ENCODE measurements around the gene CABLES1. TPM values are rescaled to one million over a fixed set of nuclear protein-coding genes. Genes with fewer than 3 reads are reported as not detected.

The CABLES1 gene
- total RNA-seq, 2 donors from 2014 or later, result 0.39 TPM; not detected in 1

- H3K27me3 Mint-ChIP-seq, result peaks cover 0 to 2% of the 10 kb centered on the region in 2 donors
- no peak for DNase-seq (ENCODE audit: low spot score)
- no peak for ATAC-seq
- peaks cover 6% of the 10 kb centered on the region for H3K36me3 Mint-ChIP-seq
- H3K4me1 Mint-ChIP-seq (ENCODE audit: low read depth in 2 of 2), result peaks cover 5 to 16% of the 10 kb centered on the region in 2 donors
- no peak overlapping the region for H3K4me3 Mint-ChIP-seq
- H3K27ac Mint-ChIP-seq, result no peak overlapping the region
- H3K9me3 Mint-ChIP-seq, result peaks cover 4% of the 10 kb centered on the region
Measured at GRCh38 chr18:23207994-23208393, 72.7 kb downstream of the CABLES1 start.

DNA sequence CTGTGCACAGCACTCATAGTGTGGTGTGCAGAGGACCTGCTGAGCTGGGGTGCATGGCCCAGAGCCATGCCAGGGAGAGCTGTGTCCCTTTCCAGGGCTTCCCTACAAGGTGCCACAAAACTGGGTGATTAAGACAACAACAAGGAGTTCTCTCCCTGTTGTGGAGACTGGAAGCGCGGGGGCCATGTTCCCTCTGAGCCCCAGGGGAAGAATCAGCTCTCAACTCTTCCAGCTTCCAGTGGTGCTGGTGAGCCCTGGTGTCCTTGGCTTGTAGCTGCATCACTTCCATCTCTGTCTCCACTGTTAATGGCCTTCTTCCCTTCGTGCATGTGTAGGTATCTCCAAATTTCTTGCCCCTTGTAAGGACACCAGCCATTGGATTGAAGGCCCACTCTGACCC is 73.3 kb downstream of the CABLES1 start:
- Mint-ChIP-seq H3K9me3 (peaks cover 4% of the 10 kb centered on the region), H3K27ac (no peak overlapping the region), H3K27me3 (no peaks in the 10 kb centered on the region), H3K4me3 (peak overlapping the region; percentile 9), H3K36me3 (peaks cover 6% of the 10 kb centered on the region), H3K4me1 (ENCODE audit: low read depth in 2 of 2) (peaks cover 5 to 14% of the 10 kb centered on the region in 2 donors)
- DNase-seq (ENCODE audit: low spot score) (no peak), ATAC-seq (peak in 1 of 2 donors; percentile 22)

DNA sequence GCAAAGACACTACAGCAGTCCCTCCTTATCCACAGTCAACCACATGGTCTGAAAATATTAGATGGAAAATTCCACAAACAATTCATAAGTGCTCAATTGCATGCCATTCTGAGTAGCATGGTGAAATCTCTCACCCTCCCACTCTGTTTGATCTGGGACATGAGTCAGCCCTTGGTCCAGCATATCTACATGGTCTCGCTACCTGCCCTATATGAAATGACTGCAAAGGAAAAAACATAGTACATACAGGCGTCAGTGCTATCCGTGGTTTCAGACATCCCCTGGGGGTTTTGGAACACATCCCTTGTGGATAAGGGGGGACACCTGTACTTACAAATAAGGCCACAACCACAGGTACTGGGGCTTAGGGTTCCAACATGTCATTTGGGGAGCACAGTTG is 73.7 kb downstream of the CABLES1 start:
- H3K36me3 Mint-ChIP-seq, result peaks cover 6% of the 10 kb centered on the region
- DNase-seq (ENCODE audit: low spot score) (no peak), ATAC-seq (peak; percentile 47 to 57)
- H3K4me3 Mint-ChIP-seq, result peak overlapping the region; percentile 9
- H3K27me3 Mint-ChIP-seq, result no peaks in the 10 kb centered on the region
- peaks cover 5 to 14% of the 10 kb centered on the region in 2 donors for H3K4me1 Mint-ChIP-seq (ENCODE audit: low read depth in 2 of 2)
- H3K9me3 Mint-ChIP-seq, result peaks cover 4% of the 10 kb centered on the region
- no peak overlapping the region for H3K27ac Mint-ChIP-seq

GRCh38 chr18:23209796-23210195 is 74.5 kb downstream of the CABLES1 start:
- no peak overlapping the region for H3K27ac Mint-ChIP-seq

DNA sequence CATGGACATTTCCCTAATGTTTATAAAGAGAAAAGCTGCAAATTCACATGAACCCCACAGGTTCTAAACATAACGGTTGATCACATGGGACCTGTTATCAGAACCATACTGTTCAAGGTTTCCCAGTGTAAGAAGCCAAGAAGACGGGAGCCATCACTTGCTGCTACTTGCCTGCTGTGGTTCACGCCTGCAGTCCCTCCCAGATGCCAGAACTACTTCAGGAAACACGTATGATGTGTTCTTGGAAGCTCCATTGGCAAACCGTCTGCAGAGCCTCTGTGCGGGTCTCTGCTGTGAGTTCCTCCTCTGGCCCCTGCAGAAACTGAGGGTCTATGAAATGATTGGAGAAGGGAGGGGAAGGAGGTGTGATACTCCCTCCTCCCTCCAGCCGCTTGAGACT is 75.2 kb downstream of the CABLES1 start:
- H3K9me3 Mint-ChIP-seq, result peaks cover 4% of the 10 kb centered on the region
- no peak overlapping the region for H3K4me3 Mint-ChIP-seq
- DNase-seq (ENCODE audit: low spot score) (no peak), ATAC-seq (no peak)
- no peaks in the 10 kb centered on the region for H3K36me3 Mint-ChIP-seq
- H3K27ac Mint-ChIP-seq, result no peak overlapping the region
- H3K27me3 Mint-ChIP-seq, result no peaks in the 10 kb centered on the region
- peaks cover 5 to 14% of the 10 kb centered on the region in 2 donors for H3K4me1 Mint-ChIP-seq (ENCODE audit: low read depth in 2 of 2)

More at GRCh38 chr18:23209796-23210195, 74.5 kb downstream of the CABLES1 start:
- ATAC-seq (no peak), DNase-seq (ENCODE audit: low spot score) (no peak)
- Mint-ChIP-seq H3K27me3 (no peaks in the 10 kb centered on the region), H3K4me3 (no peak overlapping the region), H3K4me1 (ENCODE audit: low read depth in 2 of 2) (peaks cover 5 to 14% of the 10 kb centered on the region in 2 donors), H3K36me3 (no peaks in the 10 kb centered on the region), H3K9me3 (peaks cover 4% of the 10 kb centered on the region)

DNA sequence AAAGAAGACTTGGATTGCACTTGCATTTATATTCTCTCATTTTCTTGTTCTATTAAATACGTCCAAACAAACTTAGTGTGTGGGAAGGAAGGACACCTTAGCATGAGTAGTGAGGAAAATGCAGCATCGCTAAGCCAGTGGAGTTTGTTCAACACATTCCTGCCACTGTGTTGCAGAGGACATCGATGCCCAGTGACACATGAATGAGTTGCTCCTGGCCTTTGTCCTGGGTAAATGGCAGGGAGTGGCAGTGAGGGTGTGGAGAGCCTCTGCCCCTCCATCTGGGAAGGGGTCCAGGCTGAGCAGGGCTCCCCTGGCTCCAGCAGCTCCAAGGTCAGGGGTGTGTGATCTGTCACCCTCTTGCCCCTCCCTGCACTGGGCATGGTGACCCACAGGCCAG is 75.9 kb downstream of the CABLES1 start:
- Mint-ChIP-seq H3K9me3 (peaks cover 4% of the 10 kb centered on the region), H3K27me3 (no peaks in the 10 kb centered on the region), H3K36me3 (no peaks in the 10 kb centered on the region), H3K4me3 (no peak overlapping the region), H3K27ac (no peak overlapping the region), H3K4me1 (ENCODE audit: low read depth in 2 of 2) (peaks cover 5 to 14% of the 10 kb centered on the region in 2 donors)
- ATAC-seq, result no peak
- DNase-seq (ENCODE audit: low spot score), result no peak

GRCh38 chr18:23212161-23212560 is 76.9 kb downstream of the CABLES1 start:
- ATAC-seq (no peak), DNase-seq (ENCODE audit: low spot score) (no peak)
- H3K36me3 Mint-ChIP-seq, result no peaks in the 10 kb centered on the region
- peaks cover 4% of the 10 kb centered on the region for H3K9me3 Mint-ChIP-seq
- no peak overlapping the region for H3K27ac Mint-ChIP-seq
- H3K4me3 Mint-ChIP-seq, result no peak overlapping the region
- peaks cover 5 to 14% of the 10 kb centered on the region in 2 donors for H3K4me1 Mint-ChIP-seq (ENCODE audit: low read depth in 2 of 2)
- H3K27me3 Mint-ChIP-seq, result no peaks in the 10 kb centered on the region

- H3K27ac Mint-ChIP-seq, result no peak overlapping the region
- peaks cover under 1 to 8% of the 10 kb centered on the region in 2 donors for H3K4me1 Mint-ChIP-seq (ENCODE audit: low read depth in 2 of 2)
- peaks cover 4% of the 10 kb centered on the region for H3K9me3 Mint-ChIP-seq
- no peak overlapping the region for H3K4me3 Mint-ChIP-seq
- no peaks in the 10 kb centered on the region for H3K27me3 Mint-ChIP-seq
- ATAC-seq (no peak), DNase-seq (ENCODE audit: low spot score) (no peak)
- no peaks in the 10 kb centered on the region for H3K36me3 Mint-ChIP-seq
Measured at GRCh38 chr18:23213200-23213599, 77.9 kb downstream of the CABLES1 start.

DNA sequence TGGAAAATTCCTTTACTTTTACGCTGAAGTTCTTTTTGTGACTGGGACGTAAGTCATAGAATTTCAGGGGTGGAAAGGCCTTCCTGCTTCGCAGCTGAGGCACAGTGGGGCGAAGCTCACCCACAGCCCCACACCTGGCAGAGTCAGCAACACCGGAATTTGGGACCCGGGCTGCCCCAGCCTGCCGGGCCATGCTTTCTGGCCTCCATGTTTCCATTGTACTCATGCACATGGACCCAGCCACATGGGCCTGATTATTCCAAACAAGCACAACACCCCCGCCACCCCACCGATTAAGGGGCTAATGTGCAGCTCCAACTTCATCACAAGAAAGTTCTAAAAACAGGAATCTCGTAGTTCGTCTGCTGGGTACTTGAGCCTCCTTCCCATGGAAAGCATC is 82.5 kb downstream of the CABLES1 start:
- Mint-ChIP-seq H3K27me3 (peaks cover 0 to 2% of the 10 kb centered on the region in 2 donors), H3K4me3 (no peak overlapping the region), H3K36me3 (no peaks in the 10 kb centered on the region), H3K27ac (no peak overlapping the region), H3K9me3 (no peaks in the 10 kb centered on the region), H3K4me1 (ENCODE audit: low read depth in 2 of 2) (peaks cover 0 to 3% of the 10 kb centered on the region in 2 donors)
- ATAC-seq, result no peak
- no peak for DNase-seq (ENCODE audit: low spot score)

DNA sequence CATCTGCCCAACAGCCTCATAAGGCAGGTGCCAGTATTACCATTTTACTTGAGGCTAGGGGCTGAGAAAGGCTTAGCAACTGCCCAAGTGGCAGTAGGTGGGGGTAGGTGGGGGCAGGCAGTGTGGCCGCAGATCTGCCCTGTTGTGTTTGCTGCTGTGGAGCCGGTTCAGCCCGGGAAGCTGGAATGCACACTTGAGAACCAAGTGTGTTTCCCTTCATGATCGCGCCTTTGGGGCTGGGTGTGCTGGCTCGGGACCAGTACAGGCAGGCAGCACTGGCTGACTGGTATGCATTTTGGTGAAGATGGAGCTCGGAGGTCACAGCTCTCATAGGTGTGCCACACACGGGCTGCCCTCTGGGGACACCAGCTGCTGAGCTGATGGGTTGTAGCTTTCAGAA is 85.1 kb downstream of the CABLES1 start:
- H3K27ac Mint-ChIP-seq, result no peak overlapping the region
- H3K9me3 Mint-ChIP-seq, result no peaks in the 10 kb centered on the region
- DNase-seq (ENCODE audit: low spot score) (peak; percentile 47), ATAC-seq (peak in 1 of 2 donors; percentile 5)
- peaks cover 0 to 3% of the 10 kb centered on the region in 2 donors for H3K4me1 Mint-ChIP-seq (ENCODE audit: low read depth in 2 of 2)
- no peak overlapping the region for H3K4me3 Mint-ChIP-seq
- no peaks in the 10 kb centered on the region for H3K36me3 Mint-ChIP-seq
- H3K27me3 Mint-ChIP-seq, result peaks cover 0 to 2% of the 10 kb centered on the region in 2 donors

GRCh38 chr18:23223641-23224040 is 88.4 kb downstream of the CABLES1 start:
- Mint-ChIP-seq H3K4me3 (no peak overlapping the region), H3K36me3 (no peaks in the 10 kb centered on the region), H3K27me3 (peaks cover 0 to 5% of the 10 kb centered on the region in 2 donors), H3K4me1 (ENCODE audit: low read depth in 2 of 2) (peaks cover under 1 to 5% of the 10 kb centered on the region in 2 donors), H3K9me3 (no peaks in the 10 kb centered on the region), H3K27ac (no peak overlapping the region)
- no peak for DNase-seq (ENCODE audit: low spot score)
- ATAC-seq, result no peak

DNA sequence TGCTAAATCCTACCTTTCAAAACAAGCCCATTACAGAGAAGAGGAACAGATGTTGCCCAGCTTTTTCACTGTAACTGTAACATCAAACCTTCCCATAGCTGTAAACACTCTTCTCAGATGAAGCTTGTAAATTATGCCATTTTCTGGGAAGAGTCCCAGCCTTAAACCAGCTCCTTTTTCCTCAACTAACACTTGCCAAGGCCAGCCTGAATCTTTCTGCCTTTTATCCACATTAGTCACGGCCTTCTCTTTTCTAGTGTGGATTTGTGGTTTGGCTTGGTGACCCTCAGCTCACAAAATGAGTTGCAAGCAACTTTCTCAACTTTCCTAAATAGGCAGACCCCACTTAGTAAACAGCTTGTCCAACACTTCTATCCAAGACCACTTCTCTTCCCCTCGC is 90.2 kb downstream of the CABLES1 start:
- no peak overlapping the region for H3K4me3 Mint-ChIP-seq
- no peak for ATAC-seq
- peak overlapping the region in 1 of 2 donors; percentile 34 for H3K27ac Mint-ChIP-seq
- H3K9me3 Mint-ChIP-seq, result no peaks in the 10 kb centered on the region
- no peaks in the 10 kb centered on the region for H3K36me3 Mint-ChIP-seq
- peak; percentile 22 for DNase-seq (ENCODE audit: low spot score)
- peaks cover 10 to 13% of the 10 kb centered on the region in 2 donors for H3K4me1 Mint-ChIP-seq (ENCODE audit: low read depth in 2 of 2)
- H3K27me3 Mint-ChIP-seq, result peaks cover 0 to 5% of the 10 kb centered on the region in 2 donors

- Mint-ChIP-seq H3K27ac (no peak overlapping the region), H3K36me3 (no peaks in the 10 kb centered on the region), H3K9me3 (no peaks in the 10 kb centered on the region), H3K4me3 (no peak overlapping the region), H3K4me1 (ENCODE audit: low read depth in 2 of 2) (peaks cover 16 to 19% of the 10 kb centered on the region in 2 donors), H3K27me3 (peaks cover 0 to 5% of the 10 kb centered on the region in 2 donors)
- DNase-seq (ENCODE audit: low spot score) (peak; percentile 23), ATAC-seq (no peak)
Measured at GRCh38 chr18:23226391-23226790, 91.1 kb downstream of the CABLES1 start.

DNA sequence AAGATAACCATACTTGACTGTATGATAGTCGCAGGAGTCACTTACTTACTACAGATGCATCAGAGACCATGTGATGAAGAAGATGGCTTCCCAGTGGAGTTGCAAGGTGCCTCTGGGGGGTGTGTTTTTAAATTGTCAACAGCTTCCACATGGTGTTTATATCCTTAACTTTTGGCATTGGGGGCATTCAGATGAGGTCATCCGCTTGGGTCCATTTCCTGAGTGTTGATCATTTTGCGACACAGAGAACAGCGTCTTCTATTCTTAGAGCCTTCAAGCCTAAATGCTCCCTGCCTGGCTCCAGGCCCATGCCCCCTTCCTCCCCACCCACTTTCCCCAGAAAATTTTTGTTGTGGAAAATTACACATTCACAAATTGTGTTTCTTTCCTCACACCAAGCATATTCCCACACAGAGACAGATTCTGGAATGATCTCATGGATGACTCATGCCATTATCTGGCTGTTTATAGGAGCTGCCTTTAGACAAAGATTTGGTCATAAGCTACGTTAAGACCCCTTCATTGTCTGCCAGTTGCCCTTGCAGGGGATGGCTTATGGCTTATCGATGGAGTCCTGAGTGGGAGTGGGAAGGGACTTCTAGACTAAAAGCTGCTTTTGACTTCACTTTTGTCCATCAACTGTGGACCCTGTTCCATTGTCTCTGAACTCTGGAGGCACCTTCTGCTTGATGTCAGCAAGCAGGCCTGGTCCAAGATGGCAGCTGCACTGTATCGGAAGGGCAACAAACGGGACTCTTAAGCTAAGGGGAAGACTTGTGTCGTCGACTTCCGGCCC is 91.8 kb downstream of the CABLES1 start:
- Mint-ChIP-seq H3K9me3 (no peaks in the 10 kb centered on the region), H3K36me3 (no peaks in the 10 kb centered on the region), H3K27me3 (peaks cover 0 to 5% of the 10 kb centered on the region in 2 donors), H3K4me1 (ENCODE audit: low read depth in 2 of 2) (peaks cover 24 to 27% of the 10 kb centered on the region in 2 donors), H3K27ac (no peak overlapping the region), H3K4me3 (no peak overlapping the region)
- peak; percentile 57 for DNase-seq (ENCODE audit: low spot score)
- ATAC-seq, result no peak

Measured in natural killer cell treated with Interleukin-12 subunit alpha and Interleukin-12 subunit beta and Interleukin-15 and Interleukin-18, amount 100 ng/mL, for 72 hours (primary cell).